GM18499 (cell line): ENCODE measurements around the gene PDGFC.

Source experiments
- ATAC-seq: cut with Tn5 transposase; IDR thresholded peaks from one replicate; pipeline ENCODE4 v1.9.1; 2021; ENCODE audit warnings: moderate number of reproducible peaks; ENCODE audit not compliant: insufficient read depth, unreplicated experiment

Gene PDGFC

DNA sequence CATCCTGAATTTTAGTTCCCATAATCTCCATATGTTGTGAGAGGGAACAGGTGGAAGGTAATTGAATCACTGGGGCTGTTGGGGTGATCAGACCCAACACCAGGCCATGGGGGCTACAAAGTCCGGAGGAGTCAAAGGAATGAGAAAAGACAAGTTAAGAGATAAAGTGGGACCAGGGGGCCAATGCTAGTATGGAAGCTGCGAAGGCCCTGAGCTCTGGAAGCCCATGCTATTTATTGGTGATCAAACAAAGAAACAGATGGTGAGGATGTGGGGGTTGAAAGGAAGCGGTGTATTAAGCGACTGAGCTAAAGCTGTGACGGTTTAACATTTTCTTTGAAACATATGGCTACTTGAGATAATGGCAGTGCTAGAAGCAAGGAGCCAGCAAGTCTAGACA lies 132.8 kb downstream of the PDGFC start:
- ATAC-seq = no peak

DNA sequence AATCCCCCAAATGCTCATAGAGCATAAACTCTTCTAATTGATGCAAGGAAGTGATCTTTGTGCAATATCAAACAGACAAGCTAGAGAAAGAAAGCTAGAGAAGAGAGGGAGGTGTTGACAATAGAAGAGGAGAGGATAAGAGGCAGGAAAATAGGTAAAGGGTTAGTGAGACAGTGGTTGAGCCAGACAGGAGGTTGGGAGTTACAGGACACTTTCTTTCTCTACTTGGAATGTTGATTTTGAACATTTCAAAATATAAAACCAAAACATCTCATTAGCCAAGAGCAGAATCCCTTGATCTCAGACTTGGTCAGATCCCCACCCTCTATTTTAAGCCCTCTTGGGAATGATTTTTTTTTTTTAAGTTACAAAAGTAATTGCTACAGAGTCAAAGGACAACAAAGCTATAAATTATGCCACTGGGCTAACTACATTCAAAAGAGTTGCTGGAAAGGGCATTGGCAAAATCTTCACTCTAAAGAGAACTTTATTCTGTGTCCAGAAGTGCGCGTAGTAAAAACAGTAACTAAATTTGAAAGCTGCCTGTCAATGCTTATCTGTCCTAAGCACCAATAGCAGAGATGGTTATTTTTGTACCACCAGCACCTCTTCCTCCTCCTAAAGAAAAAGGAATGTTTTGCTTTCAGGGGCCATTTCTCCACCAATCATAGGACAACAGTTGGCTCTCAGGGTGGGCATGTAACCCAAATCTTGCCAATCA lies 133.8 kb downstream of the PDGFC start:
- ATAC-seq = no peak

DNA sequence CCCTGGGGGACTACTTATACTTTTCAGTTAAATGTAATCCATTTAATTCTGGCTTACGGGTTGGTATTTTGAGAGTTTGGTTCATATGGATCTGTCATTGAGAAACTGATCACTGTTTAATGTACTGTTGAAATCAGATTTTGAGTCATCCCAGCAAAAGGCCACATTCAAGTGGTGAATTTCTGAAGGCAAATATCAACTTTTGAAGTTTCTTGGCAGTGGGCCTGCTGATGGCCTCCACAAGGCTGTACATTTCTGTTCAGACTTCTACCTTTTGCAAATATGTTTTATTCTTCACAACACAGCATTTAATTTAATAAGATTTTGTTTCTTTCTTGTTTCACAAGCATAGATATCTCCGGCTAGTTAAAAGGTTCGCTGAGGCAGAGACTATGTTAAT lies 138.7 kb downstream of the PDGFC start:
- ATAC-seq = no peak

DNA sequence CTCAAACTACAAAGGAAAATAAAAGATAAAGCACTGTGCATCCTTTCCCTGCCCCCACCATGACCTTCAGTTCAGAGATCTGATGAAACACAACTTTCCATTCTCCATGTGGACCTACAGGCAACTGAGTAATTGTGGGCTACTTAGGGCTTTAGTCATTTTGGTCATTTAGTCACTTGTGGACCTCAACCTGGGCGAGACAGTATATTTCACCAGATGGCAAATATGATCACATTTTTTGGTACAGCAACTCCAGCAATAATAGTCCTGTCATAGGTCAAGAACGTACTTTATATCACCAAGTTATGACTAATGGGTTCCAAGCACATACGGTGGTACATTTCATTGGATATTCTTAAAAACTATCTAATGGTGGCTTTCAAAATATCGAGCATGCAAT lies 141.2 kb downstream of the PDGFC start:
- no peak for ATAC-seq

DNA sequence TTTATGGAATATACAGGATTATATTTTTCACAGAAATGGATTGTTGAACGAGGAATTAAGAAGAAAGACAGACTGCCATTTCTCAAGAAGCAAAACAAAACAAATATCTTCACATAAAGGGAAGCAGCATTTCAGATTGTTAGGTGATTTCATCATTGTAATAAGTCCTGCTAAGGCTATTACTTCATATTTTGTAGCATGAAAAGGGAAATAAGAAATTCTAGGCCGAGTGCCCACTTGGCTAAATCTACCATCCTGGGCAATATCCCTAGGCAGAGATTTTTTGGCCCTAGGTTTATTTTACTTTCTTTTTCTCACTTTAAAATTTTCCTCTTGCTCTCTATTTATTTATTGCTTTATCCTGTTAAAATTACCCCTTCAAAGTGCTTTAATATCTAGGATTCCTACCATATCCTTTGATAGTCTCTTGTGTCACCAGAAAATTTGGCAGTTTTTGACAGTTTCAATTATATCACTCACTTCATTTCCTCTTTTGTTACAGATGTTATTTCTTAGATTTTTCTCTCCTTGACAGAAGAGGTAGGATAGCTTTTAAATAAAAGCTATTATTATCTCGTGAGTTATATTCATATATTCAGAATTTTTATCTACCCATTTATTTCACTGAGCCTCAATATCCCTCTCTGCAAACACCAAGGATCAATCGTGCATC lies 142.3 kb downstream of the PDGFC start:
- no peak for ATAC-seq

DNA sequence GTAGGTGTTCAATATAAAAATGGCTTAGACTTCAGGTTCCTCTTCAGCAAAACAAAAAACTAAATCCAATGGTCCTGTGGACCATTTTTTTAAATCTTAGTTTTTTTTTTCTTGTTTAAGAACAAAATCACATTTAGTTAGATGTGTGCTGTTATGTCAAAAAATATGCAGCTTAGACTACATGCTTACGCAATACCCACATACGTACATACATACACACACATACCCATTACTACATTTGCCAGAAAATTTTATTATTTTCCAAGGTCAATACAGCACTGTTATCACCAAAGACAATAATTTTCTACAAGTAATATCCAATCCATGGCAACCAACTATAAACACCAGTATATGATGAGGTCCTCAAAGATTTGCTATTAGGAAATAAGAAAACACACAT lies 144.1 kb downstream of the PDGFC start:
- ATAC-seq = no peak

DNA sequence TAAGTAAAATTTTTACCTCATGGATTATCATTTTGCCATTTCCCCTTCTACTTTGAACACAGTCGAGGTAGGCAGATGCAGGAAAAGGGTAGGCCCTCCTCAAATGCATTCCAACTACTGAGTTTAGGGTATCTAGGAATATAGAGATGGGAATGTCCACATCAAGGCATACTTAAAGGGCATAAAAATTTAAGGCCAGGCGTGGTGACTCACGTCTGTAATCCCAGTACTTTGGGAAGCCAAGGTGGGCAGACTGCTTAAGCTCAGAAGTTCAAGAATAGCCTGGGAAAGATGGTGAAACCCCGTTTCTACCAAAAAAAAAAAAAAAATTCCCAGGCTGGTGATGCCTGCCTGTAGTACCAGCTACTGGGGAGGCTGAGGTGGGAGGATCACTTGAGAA lies 146.5 kb downstream of the PDGFC start:
- ATAC-seq = no peak

DNA sequence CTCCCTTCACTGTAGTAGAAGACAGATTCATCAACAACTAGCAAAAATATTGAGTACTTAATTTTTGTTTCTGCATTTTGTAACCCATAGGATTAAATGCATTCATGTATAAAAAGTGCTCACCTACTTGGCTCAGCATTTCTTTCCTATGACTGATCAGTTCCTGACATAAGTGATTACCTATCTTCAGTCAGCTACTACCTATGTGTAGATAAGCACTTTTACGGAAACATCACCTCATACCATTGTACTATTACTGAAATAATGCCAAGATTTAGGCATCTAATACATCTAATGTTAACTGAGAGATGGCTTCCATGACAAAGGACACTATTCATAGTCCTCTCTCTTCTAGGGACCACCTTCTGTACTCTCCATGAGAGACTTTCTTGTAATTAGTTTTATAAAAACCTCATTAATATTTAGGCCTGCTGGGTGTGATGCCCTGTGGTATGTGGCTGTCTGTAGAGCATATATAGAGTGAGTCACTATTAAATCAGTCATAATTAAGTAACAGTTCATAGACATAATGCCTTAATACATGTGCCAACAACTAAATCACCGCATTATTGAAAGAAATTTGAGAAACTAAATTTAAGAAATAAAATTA lies 147.0 kb downstream of the PDGFC start:
- no peak for ATAC-seq

DNA sequence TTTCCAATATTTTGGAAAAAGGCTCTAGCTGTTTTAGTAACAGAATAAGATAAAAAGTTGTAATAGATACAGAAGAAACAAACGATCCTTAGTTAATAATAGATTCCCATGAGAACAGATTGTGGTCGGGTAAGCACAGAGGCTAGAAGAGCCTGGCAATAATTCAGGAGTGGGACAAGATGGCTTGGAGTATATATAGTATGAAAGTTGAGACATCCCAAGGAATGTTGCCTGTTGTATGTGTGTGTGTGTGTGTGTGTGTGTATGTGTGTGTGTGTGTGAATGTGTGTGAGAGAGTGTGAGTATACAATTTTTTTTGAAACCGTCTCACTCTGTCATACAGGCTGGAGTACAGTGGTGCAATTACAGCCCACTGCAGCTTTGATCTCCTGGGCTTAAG lies 150.7 kb downstream of the PDGFC start:
- ATAC-seq = no peak

DNA sequence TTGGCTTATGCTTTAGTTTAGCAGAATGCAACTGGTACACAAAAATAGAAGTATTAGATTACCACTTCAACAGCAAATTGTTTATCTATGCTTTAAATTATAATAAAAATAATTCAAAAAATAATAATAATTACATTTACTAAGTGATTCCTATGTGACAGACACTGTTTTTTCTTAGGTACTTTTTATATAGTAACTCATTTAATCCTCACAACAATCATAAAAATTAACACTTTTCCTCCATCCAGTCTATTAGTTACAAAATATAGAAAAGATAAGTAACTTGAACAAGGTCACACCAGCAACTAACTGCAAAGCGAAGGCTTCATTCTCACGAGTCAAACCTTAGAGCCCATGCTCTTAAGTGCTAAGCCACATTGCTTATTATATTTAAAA lies 155.2 kb downstream of the PDGFC start:
- no peak for ATAC-seq

DNA sequence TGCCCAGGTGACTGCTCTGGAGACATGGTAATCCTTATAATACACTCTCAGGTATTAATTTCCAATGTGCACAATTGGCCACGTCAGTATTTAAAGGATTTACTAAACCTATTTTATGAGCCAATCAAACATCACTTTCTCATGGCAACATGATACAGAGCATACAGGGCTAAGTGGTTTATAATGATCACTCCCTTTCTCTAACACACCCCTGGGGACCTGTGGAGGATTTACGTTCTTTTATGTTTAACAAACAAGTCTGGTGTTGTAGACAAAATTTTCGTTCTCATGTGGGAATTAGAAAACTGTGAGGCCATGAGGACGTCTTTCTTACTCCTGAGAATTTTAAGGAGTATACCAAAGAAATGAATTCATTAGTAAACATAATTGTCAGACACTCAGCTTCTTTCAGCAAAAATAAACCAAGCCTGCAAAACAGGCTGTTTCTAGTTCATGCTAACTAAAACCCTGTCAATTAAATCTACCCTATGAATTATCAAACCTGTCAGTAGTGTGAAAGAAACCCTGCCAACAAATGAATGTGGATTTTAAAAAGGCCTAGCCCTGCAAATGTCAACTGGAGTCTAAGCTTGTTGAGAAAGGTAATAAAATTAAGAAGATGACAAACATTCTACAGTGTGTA lies 155.8 kb downstream of the PDGFC start:
- ATAC-seq = no peak

DNA sequence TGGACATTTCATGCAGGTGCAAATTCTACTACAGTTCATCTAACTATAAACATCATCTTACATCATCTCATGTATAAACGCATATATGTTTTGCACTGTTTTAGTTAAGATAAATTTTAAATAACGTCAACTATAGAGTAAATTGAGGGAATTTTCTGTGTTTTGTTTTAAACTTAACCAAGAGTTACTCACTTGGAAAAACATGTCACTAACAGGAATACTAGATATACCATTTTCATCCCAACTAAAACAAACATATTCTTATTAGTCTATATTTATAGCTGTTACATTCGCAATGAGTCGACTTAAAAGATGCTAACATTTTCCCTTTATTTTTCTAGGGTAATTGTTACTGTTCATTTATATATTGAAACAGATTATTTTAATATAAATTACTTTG lies 159.6 kb downstream of the PDGFC start:
- no peak for ATAC-seq

DNA sequence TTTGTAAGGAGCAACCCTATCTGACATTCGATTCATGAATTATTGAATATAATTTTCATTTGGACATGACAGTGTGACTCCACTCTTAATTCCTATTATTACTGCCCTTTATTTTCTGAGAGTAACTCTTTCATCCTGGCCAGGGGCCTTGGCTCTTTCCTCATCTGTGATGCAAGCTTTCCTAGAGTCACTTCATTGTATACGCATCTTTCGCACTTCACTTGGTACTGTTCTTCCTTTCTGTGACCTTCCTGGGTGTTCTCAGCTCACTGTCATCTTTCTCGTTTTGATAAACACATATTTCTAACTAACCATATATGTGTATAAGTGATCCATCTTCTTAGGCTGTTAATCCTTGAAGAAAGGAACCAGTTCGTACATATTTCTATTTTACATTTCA lies 160.3 kb downstream of the PDGFC start:
- ATAC-seq = no peak

DNA sequence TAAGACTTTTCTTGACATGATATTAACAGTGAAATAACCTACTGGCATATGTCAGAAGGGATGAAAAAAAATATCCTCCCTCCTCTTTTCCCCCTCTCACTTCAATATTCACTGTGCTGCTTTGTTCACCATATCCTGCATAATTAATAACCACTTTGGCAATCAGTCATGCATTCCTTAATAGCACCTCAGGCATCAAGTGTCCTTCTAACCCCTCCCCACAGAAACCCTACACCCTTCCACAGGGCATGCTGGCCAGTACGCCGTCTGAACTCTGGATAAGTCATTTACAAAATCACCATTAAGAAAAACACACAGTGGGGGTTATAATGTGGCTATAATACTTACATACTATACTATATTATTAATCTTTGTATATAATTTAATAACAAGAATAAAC lies 165.9 kb downstream of the PDGFC start:
- no peak for ATAC-seq

DNA sequence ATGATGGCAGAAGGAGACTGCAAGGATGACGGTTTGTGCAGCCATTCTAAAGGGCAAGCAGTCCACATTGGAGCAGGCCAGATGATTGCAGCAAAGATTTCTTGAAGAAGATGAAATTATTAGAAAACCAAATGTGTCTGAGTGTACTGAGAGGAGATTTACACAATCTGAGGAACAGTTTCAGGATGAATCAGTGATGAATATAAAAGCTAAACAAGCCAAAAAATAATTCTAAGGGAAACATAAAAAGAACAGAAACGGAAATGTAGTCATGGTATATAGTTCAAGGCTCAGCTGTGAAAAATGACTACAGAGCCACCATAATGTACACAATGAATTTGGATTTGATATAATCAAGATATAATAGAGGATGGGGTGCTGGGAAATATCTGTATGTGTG lies 168.5 kb downstream of the PDGFC start:
- no peak for ATAC-seq

DNA sequence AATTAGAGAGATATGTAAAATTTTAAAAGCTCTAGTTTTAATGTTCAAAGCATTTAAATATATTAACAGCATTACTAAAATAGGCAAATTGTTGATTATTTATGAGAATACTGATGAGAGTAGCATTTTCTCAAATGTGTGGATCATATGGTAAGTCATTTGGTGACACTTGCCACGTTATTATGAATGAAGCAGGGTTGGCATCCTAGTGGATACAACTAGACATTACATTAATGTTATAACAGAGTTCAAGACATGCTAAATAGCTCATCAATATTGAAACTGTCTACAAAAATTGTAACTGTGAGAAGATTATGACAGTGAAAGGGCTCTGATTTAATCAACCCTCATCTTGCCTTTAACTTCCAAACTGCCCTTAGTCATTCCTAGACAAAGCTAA lies 171.1 kb downstream of the PDGFC start:
- no peak for ATAC-seq

DNA sequence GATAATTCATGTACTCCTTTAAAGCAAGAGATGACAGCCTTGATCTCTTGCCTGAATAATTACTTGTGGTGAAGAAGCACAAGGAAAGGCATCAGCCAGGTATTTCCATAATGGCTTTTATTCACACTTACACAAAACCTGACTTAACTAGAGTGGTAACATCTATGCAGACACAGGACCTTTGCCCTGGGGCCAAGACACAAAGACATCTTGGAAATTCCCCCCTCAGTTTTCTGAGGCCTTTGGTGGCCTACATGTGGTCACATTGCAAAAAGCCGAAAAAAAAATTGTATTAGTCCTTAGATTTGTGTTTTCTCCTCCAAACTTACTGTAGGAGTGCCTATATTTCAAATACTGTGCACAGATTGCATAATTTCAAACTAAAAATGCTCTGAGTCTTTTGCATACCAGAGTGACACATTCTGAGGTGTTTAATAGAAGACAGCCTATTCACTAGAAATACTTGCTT lies 172.4 kb downstream of the PDGFC start:
- no peak for ATAC-seq

DNA sequence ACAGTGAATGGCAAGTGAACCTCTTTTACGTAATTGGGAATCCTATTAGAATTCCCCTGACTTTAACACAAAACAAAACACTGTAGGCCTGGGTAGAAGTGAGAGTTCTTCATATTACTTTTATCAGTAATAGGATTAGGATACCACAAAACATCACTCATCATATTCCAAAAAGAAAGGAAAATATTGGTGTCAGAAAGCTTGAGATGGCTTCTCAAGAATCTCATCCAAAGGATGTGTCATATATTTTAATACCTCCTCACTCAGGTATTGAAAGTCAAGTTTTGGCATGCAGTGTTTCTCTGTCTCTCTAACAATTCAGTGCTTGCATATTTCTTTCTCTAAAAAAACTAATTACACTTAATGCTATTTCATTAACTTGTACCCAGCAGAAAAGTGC lies 173.2 kb downstream of the PDGFC start:
- no peak for ATAC-seq

DNA sequence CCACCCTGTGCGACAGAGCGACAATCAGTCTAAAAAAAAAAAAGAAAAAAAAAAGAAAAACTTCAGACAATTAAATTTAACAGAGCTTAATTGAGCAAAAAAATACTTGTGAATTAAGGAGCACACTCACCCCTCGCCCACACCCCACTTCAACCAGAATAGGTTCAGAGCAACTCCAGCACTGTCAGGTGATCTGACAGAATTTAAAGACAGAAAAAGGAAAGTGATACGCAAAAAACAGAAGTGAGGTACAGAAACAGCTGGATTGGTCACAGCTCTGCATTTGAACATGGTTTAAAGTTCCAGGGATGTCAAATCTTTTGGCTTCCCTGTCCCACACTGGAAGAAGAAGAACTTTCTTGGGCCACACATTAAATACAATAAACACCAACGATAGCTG lies 174.4 kb downstream of the PDGFC start:
- no peak for ATAC-seq

DNA sequence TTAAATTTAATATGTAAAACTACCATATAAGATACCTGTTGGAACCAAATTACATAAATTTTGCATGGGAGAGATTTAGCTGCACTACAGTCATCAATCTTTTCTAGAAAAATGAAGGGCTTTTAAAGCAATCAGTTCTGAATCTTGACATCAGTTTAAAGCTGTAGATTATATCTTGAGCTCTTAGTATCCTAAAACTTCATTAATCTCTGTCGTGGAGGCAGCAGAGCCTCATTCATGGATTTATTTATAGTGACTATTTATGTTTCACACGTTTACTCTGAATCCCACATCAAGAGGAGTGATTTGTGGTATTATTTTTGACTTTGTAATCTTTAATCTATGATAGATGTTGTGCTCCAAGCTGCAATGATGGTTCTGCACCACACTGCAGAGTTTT lies 175.9 kb downstream of the PDGFC start:
- ATAC-seq = no peak

DNA sequence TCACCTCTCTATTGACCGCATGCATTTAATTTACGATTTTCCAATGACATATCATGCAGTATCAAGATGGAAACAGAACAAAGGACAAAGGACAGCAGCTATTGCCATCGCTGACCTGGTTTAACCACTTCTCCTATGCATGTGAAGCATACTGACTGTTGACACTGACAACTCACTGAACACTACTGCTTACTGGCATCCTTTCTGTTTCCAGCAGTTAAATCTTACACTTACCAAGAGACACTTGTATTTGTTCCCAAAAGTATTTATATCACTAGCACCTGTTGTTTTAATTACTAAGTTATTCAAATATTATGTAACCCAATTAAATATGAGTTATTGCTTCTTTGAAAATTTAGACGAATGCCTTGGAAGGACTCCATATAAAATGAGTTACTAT lies 176.7 kb downstream of the PDGFC start:
- ATAC-seq = no peak
